Stimulated activated naive CD4-positive, alpha-beta T cell (primary cell): ENCODE measurements around the gene CDHR3.
A peak's percentile ranks its signal among the peaks of the same experiment; 100 is the strongest.

ENCODE experiments used
- DNase-seq, 6 experiments: peaks; one replicate each; lab custom pipeline; 2025; lab: John Stamatoyannopoulos, UW

CDHR3 gene

DNA sequence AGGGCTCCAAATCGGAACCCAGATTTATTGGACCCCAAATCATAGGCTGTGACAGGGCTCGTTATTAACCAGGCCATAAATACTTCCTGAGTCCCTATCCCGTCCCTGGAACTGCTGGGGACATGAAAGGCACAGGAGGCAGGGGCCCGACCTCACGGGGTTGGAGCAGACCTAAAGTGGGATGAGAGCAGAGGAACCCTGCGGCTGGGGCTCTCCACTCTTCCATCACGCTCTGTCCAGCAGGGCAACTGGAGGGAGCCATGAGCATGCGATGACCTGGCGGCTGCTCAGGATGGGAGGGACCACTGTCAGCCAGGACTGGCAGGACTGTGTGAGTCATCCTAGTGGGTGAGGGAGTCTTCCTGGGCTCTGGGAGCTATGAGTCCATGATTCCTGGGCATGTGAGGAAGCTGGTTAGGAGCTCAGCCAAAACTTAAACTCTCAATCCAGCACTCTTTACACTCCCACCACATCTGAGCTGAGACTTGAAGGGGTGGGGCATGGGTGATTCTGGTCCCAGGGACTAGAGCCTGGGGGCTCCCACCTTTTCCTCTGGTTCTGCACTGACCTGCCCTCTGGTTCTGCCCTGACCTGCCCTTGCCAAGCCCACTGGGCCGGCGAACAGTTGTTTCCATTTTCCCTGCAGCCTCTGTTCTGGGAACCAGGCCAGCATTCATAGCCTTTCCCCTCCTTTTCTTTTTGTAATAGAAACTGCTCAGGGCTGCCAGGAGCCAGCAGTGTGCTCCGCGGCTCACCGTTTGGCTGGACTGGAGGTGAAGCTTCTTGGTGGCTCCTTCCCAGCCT is 101.9 kb downstream of the CDHR3 start:
- no peak for DNase-seq

DNA sequence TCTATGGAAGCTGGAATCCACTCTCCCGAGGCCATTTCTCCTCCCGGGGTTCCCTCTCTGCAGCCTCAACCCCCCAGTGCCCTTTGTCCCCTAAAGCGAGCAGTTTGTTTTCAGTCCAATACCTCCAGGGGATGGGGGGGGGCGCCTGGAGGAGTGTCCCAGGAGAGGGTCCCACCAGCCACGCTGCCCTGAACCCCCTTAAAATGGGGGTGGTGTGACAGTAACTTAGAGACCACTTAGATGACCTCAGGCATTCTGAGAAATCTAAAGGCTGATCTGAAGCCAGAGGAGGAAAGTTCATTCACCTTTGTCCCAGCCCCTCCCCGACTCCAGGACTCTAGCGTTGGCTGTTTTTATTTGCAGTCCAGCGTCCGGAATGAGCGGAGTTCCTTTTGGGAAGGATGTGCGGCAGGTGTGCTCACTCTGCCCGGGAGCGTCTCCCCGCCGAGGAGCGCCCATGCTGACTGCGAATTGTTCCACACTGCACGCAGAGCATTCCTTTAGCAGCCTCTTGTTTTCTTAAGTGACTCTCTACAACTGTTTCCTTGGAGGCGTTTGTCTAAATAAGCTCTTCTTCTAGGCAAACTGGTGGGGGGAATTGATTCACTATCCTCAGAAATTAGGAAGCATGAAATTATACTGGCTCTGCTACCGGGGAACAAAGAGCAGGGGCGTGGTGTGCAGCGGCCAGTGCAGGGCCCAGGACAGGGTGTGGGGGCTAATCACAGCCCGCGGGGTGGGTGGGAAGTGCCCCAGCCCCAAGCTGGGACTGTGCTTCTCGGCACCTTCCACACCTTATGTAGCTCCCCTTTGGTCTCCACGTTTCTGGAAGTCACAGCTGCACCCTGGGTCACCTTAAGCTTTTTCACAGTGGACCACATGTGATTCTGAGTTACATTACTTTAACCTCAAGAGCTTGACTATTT is 102.8 kb downstream of the CDHR3 start:
- DNase-seq = no peak

DNA sequence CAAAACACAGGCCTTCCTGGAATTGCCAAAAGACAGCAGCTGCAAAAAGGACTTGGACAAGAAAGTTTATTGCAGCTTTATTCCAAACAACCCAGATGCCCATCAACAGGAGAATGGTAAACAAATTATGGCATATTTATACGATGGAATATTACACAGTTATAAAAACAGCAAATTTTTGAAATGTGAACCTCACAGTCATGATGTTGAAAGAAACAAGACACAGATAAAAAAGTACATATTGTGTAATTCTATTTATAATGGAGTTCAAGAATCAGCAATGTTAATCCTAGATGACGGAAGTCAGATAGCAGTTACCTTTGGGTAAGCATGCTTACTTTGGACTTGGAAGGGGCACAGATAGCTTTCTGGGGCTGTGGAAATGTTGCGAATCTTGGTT is 104.6 kb downstream of the CDHR3 start:
- no peak for DNase-seq

DNA sequence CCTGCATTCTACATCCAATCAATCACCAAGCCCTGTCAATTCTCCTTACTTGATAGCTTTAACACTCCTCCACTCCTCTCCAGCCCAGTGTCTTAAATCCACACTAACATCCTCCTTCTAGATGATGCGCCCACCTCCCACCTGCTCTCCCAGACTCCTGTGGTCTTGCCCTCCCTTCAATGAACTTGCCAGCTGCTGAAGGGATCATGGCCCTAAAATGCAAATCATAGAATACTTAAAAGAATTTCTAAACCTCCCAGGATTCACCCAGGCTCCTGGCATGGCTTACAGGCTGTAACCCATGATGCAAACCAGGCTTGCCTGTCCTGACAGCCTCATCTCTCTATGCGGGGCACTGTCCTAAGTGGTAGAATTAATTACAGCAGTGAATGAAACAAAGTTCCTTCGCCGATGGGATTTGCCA is 105.5 kb downstream of the CDHR3 start:
- DNase-seq = no peak

DNA sequence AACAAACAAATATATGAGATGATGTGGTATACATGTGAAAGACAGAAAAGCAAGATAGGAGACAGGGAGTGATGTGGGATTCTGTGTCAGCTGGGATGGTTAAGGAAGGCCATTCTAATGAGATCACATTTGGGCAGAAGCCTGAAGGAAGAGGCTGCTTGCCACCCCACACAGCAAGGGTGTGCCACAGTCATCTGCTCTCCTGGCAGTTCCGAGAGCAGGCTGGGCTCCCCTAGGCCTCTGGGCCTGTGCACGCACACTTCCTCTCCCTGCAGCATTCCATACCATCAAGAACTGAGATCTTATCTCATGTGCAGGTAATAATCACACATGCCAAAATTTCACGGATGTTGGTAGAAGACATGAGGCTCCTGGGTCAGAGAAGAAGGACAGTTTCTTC is 105.9 kb downstream of the CDHR3 start:
- no peak for DNase-seq

DNA sequence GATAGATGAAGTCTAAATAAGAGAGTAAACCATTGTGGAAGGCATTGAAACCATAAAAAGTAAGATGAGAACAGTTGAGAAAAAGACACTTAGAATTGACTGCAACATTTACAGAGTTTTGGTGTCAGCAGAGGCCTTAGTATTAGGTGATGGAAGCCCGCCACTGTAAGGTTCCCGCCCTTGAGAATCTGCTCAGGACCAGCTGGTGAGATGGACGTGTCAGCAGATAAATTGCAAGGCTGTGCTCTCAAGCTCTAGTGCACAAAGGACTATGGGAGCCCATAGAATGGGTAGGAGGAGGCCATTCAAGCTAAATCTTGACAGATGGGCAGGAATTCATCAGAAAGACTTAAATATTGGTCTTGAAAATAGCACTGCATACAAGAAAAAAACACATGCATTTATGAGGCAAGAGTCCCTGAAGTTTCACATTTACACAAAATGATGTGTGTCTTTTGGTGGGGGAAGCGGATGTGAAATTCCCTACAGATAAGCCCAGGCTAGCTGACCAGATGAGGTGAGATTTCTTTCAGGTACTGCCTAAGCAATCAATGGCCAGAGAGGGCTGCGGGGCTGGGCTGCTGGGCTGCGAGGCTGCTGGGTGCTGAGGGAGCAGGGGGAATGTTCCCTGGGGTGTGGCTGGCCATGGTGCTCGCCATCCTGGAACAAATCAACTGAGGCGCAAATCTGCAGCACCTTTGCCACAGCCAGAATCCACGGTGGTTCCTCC is 106.6 kb downstream of the CDHR3 start:
- no peak for DNase-seq

DNA sequence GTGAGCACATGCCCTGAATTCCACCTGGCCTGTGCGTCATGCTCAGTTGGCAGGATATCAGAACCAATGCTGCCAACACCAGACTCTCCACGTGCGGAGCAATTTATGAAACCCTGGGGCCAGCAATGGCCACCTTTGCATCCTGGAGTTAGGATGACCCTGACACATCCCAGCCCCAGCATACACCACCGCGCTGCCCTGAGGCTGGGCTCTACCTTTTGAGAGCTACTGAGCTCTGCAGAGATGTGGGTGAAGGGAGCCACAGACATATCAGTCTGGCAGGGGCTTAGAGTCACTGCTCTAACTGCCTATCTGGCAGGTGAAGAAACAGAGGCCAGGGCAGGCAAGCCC is 107.1 kb downstream of the CDHR3 start:
- no peak for DNase-seq

DNA sequence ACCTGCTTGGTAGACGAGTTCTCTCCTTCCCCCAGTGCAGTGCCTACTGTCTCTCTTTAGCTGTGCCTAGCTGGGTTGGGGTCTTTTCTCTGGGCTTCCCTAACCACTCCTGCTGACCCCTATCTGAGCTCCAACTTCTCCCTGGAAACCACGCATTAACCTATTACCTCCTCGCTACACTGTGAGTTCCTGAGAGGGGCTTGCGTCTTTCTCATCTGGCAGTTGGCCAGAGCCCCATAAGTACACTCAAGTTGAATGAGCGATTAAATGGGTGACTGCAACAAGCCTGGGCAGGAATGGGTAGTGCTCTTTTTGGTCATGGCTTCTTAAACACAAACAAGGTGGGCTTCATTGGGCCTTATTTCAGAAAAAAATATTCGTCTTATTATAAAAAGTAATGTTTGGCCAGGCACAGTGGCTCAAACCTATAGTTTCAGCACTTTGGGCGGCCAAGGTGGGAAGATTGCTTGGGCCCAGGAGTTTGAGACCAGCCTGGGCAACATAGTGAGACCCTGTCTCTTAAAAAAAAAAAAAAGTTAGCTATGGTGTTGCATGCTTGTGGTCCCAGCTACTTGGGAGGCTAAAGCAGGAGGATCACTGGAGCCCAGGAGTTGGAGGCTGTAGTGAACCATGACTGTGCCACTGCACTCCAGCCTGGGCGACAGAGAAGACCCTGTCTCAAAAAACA is 107.6 kb downstream of the CDHR3 start:
- DNase-seq = no peak

DNA sequence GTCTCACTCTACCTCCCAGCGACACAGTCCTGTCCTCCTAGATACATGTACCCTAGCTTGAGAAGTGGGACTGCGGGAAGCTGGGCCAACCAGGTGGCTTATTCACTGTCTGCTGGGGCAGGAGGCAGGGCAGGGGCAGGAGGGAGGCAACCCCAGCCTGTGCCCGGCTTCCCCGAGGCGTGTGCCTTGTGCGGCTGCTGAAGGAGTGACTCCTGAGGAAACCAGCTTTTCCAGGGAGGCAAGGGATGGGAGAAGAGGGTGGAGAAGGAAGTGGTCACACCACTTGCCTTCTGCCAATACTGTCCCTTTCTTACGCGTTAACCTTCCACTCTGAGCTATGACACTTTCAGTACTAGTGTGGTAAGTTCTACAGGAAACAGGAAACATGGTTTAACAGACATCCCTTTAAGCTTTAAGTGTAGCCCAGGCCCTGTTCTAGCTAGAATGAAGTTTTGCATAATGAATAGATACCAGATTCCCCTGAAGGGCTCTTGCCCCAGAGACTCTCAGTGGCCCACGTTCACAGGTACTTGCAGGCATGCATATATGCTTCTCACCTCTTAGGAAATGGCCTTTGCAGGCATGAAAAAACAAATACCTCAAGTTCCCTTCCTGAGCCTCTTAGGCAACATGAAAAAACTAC is 108.4 kb downstream of the CDHR3 start:
- DNase-seq = peak in 5 of 6 experiments; percentile 5 to 74 (median 64)

DNA sequence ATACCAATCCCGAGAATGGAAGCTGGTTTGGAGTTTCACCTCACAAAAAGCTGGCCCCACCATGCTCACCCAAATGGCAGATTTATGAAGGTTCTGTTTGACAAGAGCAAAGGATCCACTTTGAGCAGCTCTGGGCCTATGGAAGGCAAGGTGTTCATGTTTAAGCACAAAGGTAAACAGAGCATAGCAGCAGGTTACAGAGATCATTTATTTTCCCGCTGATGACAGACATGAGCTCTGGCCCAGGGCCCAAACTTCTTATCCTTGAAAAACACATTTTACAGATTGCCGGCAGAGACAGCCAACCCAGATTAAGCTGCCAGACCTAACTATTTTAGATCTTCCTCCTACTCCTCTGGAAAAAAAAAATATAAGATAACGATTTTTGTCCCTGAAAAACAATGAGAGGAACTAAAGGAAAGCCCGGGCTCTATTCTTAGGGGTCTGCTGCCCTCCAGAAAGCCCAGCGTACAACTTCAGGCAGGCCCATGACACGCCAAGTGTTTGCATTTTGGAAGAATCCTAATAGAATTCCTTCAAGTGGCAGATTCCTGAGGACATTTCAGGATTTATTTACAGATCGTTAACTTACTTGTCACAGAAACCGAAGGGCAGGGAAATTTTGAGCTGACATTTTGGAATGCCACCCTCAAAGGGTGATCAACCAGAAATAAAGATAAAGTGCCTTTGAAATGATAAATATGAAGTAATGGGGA is 109.1 kb downstream of the CDHR3 start:
- DNase-seq = no peak

DNA sequence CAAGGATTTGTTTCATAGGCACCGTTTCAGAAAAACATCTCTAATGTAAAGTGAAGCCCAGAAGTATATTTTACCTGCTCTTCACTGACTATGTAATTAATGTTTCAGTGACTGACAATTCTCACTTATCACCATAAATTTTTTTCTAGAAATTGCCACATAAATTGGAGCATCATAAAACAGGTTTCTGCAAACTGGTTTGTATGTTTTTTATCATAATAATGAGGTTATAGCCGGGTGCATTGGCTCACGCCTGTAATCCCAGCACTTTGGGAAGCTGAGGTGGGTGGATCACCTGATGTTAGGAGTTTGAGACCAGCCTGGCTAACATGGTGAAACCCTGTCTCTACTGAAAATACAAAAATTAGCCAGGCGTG is 109.6 kb downstream of the CDHR3 start:
- DNase-seq = no peak

DNA sequence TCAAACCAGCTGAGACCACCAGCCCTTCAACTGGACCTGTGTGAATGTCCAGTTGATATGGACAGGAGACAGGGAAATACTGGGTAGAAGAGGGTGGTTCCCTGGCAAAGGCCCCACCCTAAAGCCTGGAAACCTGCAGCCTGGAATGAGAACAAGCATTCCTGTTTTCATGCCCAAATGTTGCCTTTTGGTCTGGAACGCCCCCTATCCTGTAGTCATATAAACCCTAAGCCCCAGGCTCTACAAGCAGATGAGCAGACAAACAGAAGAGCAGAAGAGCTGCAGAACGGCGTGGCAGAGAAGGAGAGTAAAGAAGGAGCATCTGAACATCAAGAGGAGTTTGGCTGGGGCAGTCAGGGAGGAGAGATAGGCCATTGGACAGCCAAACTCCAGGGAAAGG is 110.6 kb downstream of the CDHR3 start:
- DNase-seq = no peak

DNA sequence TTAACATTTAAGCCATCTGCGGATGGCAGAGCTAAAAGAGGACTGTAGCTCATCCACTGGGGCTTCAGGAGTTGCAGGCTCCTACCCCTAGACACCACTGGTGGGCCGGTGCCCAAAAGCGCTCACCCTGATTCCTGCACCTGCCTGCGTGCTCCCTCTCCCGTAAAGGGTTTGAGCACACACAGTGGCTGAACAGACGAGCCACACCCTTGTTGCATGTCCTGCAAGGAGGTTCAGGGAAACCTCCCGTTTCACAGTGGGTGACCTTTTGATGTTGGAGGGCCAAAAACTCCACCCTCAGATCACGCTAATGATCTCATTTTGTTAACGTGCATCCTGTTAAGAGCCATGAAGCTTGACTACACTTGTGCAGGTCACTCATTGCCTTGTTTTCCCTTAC is 111.2 kb downstream of the CDHR3 start:
- DNase-seq = no peak

DNA sequence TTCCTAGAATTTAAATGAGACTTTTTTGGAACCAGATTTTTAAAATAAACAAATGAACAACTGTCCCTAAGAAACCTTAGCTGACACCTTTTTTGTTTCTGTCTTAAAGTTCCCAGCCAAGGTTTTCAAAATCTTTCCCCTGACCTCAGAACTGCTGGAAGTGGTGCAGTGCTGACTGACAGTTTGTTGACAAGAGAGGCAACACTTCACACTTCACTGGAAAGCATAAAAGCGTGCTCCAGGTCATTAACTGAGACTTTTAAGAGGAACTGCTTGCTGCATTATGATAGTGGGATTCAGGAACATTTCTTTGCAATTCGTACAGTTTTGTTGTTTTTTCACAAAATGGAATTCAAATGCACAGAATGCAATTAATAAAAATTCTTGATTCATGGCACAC is 112.9 kb downstream of the CDHR3 start:
- no peak for DNase-seq

DNA sequence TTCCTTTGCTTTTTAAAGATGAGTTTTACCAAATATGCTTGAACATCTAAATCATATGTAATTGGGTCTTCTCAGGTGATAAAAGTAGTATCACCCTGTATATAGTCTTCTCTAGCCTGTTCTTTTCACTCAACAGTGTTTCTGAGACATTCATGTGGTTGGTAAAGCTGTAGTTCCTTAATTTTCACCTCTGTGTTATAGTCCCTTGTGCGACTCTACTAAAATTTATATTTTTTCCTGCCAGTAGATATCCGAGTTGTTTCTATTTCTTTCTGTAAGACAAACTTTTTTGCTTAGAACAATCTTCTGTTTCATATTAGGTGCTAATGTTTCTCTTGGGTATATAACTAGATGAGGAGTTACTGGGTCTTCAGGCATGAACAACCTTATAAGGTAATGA is 113.5 kb downstream of the CDHR3 start:
- DNase-seq = no peak

DNA sequence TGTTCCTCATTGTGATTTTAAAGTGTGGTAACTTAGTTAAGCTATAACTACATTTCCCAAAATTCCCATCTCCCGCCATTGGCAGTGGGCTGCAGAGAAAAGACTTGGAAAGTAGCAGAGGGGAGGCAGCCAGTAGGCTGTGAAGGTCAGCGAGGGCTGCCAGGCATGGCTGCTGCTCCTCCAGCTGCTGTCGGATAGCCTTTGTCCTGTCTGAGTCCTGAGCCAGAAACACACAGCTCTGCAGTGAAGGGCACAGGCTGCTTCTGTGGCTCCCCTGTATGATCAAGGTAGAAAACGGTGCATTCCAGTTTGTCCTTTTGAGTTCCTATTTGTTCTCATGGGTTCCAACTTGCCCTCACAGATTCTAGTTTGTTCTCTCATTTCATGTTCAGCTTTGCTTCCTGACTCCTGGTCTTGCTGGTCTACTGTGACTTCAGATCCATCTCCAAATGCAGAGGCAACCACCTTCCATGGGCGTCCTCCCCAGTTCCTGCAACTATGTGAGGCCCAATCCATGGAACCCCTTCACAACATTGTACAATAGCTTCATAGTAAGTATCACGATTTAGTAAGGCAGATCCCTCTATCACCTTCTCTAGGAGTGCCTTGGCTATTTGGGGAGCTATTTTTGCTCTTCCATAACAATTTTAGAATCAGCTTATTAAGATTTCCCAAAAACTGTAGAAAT is 117.4 kb downstream of the CDHR3 start:
- DNase-seq = no peak

DNA sequence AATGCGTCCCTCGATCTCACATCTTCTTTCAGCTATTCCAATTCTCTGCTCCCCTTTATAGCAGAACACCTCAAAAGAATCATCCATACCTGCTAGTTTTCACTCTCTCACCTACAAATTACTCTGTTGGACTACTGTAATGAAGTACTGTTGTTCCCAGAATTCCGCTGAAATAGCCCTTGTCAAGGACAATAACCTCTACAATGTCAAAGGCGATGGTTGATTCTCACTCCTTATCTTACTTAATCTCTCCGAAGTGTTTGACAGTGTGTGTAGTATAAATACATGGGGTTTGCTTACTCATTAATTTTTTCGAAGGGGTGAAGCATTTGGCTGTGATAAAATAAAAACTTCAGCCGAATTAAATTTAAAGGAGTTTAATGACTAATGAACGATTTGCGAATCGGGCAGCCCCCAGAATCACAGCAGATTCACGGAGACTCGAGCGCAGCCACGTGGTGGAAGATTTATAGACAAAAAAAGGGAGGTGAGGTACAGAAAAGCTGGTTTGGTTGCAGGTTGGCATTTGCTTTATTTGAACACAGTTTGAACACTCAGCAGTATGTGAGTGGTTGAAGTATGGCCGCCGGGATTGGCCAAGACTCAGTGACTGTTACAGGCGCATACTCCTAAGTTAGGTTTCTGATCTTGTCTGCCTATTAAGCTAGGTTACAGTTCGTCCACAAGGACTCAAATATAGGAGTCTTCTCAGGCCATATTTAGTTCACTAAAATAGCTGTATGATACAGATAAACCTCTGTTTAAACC is 119.2 kb downstream of the CDHR3 start:
- no peak for DNase-seq
